Measurements from ENCODE around the gene KLK11.
"Not testable (repeated sequence)": the region's sequence is repeated elsewhere in the genome, so short reads cannot be mapped to it uniquely, and the experiment has no call there.

The KLK11 gene

DNA sequence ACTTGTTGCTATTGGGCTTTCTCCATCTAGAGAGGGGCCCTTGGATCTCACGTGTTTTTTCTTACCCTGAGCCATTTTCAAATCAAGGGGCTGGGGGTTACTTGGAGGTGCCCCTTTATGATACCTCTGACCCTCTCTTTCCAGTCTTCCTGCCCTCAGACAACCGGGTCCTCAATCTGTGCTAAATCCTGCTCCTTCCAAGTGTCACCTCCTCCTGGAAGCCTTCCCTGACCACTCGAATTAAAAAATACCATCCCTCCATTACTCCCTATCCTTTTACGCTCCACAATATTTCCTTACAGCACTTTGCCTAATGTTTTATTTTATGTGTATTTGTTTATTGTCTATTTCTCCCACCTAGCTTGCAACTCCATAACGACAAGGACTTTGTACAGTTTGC, 28.4 kb downstream of the KLK11 start:
- Histone ChIP-seq H3K9ac (ENCODE audit: low read length) (no peak overlapping the region), H3K9me3 (replicated peaks; ENCODE audit: insufficient read depth, low read length) (no peaks in the 10 kb centered on the region; the same call in 1 of the 2 replicates), H3K27ac (ENCODE audit: low read length) (no peak overlapping the region), H3K9me2 (replicated peaks; ENCODE audit: insufficient read depth, low read length) (no peaks in the 10 kb centered on the region), H3F3A (ENCODE audit: insufficient read depth, low read length) (no peaks in the 10 kb centered on the region), H3K36me3 (replicated peaks; ENCODE audit: insufficient read depth, low read length) (no peaks in the 10 kb centered on the region), H3K27me3 (replicated peaks; ENCODE audit: insufficient read depth, low read length) (peaks cover 6% of the 10 kb centered on the region; the same call in 1 of the 2 replicates), H3K4me2 (ENCODE audit: low read depth, low read length) (no peak overlapping the region), H3K79me2 (ENCODE audit: low read length) (no peaks in the 10 kb centered on the region), H3K4me1 (ENCODE audit: low read length) (no peaks in the 10 kb centered on the region), H3K4me3 (ENCODE audit: low read length) (no peak overlapping the region), H4K20me1 (ENCODE audit: insufficient read depth, low read length) (no peaks in the 10 kb centered on the region), H2AFZ (ENCODE audit: low read length) (no peak overlapping the region)
- no peak for DNase-seq
- TF ChIP-seq, protein P1, sequence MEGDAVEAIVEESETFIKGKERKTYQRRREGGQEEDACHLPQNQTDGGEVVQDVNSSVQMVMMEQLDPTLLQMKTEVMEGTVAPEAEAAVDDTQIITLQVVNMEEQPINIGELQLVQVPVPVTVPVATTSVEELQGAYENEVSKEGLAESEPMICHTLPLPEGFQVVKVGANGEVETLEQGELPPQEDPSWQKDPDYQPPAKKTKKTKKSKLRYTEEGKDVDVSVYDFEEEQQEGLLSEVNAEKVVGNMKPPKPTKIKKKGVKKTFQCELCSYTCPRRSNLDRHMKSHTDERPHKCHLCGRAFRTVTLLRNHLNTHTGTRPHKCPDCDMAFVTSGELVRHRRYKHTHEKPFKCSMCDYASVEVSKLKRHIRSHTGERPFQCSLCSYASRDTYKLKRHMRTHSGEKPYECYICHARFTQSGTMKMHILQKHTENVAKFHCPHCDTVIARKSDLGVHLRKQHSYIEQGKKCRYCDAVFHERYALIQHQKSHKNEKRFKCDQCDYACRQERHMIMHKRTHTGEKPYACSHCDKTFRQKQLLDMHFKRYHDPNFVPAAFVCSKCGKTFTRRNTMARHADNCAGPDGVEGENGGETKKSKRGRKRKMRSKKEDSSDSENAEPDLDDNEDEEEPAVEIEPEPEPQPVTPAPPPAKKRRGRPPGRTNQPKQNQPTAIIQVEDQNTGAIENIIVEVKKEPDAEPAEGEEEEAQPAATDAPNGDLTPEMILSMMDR (IDR thresholded peaks at IDR 0.05; ENCODE audit: low read length) = no peak
- TF ChIP-seq EZH2 (optimal IDR thresholded peaks at IDR 0.05; ENCODE audit: low read depth, low read length) = no peak
- TF ChIP-seq EZH2phosphoT487 (IDR thresholded peaks at IDR 0.05; ENCODE audit: low read length) = no peak

DNA sequence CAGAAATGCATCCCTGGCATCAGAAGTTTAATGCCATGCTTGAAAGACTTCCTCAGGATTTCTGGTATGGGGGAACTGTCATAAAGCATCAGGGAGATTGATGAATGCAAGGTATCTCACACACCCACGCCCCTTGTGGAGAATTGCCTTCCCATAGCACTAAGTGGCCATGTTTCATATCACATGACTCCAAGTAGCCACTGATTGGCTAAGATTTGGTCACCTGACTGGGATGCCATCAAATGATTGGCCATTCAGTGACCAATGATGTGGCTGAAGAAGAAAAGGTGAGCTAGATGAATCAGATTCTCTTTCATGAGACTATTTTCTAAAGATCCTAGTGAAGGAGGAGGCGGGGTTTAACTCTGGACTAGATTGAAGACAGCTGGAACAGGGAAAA, 32.3 kb downstream of the KLK11 start:
- TF ChIP-seq EZH2 (optimal IDR thresholded peaks at IDR 0.05; ENCODE audit: low read depth, low read length) (no peak), EZH2phosphoT487 (IDR thresholded peaks at IDR 0.05; ENCODE audit: low read length) (no peak)
- TF ChIP-seq, protein P1 (IDR thresholded peaks at IDR 0.05; ENCODE audit: low read length) = no peak
- H3K4me2 ChIP-seq (ENCODE audit: low read depth, low read length) = no peak overlapping the region
- H3K36me3 ChIP-seq (replicated peaks; ENCODE audit: insufficient read depth, low read length) = no peaks in the 10 kb centered on the region
- H3K9ac ChIP-seq (ENCODE audit: low read length) = no peak overlapping the region
- no peaks in the 10 kb centered on the region for H3K9me2 ChIP-seq (replicated peaks; ENCODE audit: insufficient read depth, low read length)
- no peaks in the 10 kb centered on the region for H3F3A ChIP-seq (ENCODE audit: insufficient read depth, low read length)
- H3K27me3 ChIP-seq (replicated peaks; ENCODE audit: insufficient read depth, low read length) = no peaks in the 10 kb centered on the region; the same call in 1 of the 2 replicates
- H3K9me3 ChIP-seq (replicated peaks; ENCODE audit: insufficient read depth, low read length) = no peaks in the 10 kb centered on the region; the same call in 1 of the 2 replicates
- H3K79me2 ChIP-seq (ENCODE audit: low read length) = no peaks in the 10 kb centered on the region
- no peaks in the 10 kb centered on the region for H3K4me1 ChIP-seq (ENCODE audit: low read length)
- no peak overlapping the region for H3K4me3 ChIP-seq (ENCODE audit: low read length)
- DNase-seq = no peak
- H3K27ac ChIP-seq (ENCODE audit: low read length) = no peak overlapping the region
- H2AFZ ChIP-seq (ENCODE audit: low read length) = no peak overlapping the region
- no peaks in the 10 kb centered on the region for H4K20me1 ChIP-seq (ENCODE audit: insufficient read depth, low read length)

GRCh38 chr19:50992666-50993035, 33.8 kb downstream of the KLK11 start:
- H3K9me2 ChIP-seq (replicated peaks; ENCODE audit: insufficient read depth, low read length) = no peaks in the 10 kb centered on the region
- TF ChIP-seq EZH2 (optimal IDR thresholded peaks at IDR 0.05; ENCODE audit: low read depth, low read length) = no peak
- TF ChIP-seq, protein P1 (IDR thresholded peaks at IDR 0.05; ENCODE audit: low read length) = no peak
- TF ChIP-seq EZH2phosphoT487 (IDR thresholded peaks at IDR 0.05; ENCODE audit: low read length) = no peak
- H3K4me3 ChIP-seq (ENCODE audit: low read length) = no peak overlapping the region
- H3F3A ChIP-seq (ENCODE audit: insufficient read depth, low read length) = no peaks in the 10 kb centered on the region
- DNase-seq = no peak
- no peaks in the 10 kb centered on the region for H4K20me1 ChIP-seq (ENCODE audit: insufficient read depth, low read length)
- H3K9ac ChIP-seq (ENCODE audit: low read length) = no peak overlapping the region
- H3K36me3 ChIP-seq (replicated peaks; ENCODE audit: insufficient read depth, low read length) = no peaks in the 10 kb centered on the region
- no peak overlapping the region for H3K27ac ChIP-seq (ENCODE audit: low read length)
- H3K9me3 ChIP-seq (replicated peaks; ENCODE audit: insufficient read depth, low read length) = no peaks in the 10 kb centered on the region
- H3K27me3 ChIP-seq (replicated peaks; ENCODE audit: insufficient read depth, low read length) = no peaks in the 10 kb centered on the region
- no peaks in the 10 kb centered on the region for H3K79me2 ChIP-seq (ENCODE audit: low read length)
- no peak overlapping the region for H2AFZ ChIP-seq (ENCODE audit: low read length)
- no peaks in the 10 kb centered on the region for H3K4me1 ChIP-seq (ENCODE audit: low read length)
- no peak overlapping the region for H3K4me2 ChIP-seq (ENCODE audit: low read depth, low read length)

GRCh38 chr19:50984416-50984815, 42.0 kb downstream of the KLK11 start:
- H3K27me3 ChIP-seq (replicated peaks; ENCODE audit: insufficient read depth, low read length); H3K4me3 ChIP-seq (ENCODE audit: low read length): not testable (repeated sequence)

More at GRCh38 chr19:50984416-50984815, 42.0 kb downstream of the KLK11 start:
- not testable (repeated sequence) for H3K9me3 ChIP-seq (replicated peaks; ENCODE audit: insufficient read depth, low read length); H4K20me1 ChIP-seq (ENCODE audit: insufficient read depth, low read length); H3K9me2 ChIP-seq (replicated peaks; ENCODE audit: insufficient read depth, low read length); H3K9ac ChIP-seq (ENCODE audit: low read length); H3K4me1 ChIP-seq (ENCODE audit: low read length); DNase-seq; H2AFZ ChIP-seq (ENCODE audit: low read length); H3K79me2 ChIP-seq (ENCODE audit: low read length); H3K36me3 ChIP-seq (replicated peaks; ENCODE audit: insufficient read depth, low read length); H3K27ac ChIP-seq (ENCODE audit: low read length); H3K4me2 ChIP-seq (ENCODE audit: low read depth, low read length); H3F3A ChIP-seq (ENCODE audit: insufficient read depth, low read length)

Data from MM.1S (cell line).